GM18498 (cell line): ENCODE data around the gene GBX2.
"Not testable (repeated sequence)": the region's sequence is repeated elsewhere in the genome, so short reads cannot be mapped to it uniquely, and the experiment has no call there.

ENCODE experiments used
- ATAC-seq: cut with Tn5 transposase; IDR thresholded peaks from one replicate; pipeline ENCODE4 v1.9.1; 2021; ENCODE audit warnings: mild to moderate bottlenecking, moderate library complexity; ENCODE audit not compliant: unreplicated experiment

Gene GBX2

GRCh38 chr2:236156860-236157194 is 11.4 kb downstream of the GBX2 start:
- no peak for ATAC-seq

- ATAC-seq: no peak
Measured at GRCh38 chr2:236156095-236156859, 11.9 kb downstream of the GBX2 start.

- no peak for ATAC-seq
Measured at GRCh38 chr2:236155406-236155805, 12.8 kb downstream of the GBX2 start.

GRCh38 chr2:236146436-236146835 is 21.8 kb downstream of the GBX2 start:
- no peak for ATAC-seq

- ATAC-seq: no peak
Measured at GRCh38 chr2:236143811-236144210, 24.4 kb downstream of the GBX2 start.

- not testable (repeated sequence) for ATAC-seq
Measured at GRCh38 chr2:236141616-236142015, 26.6 kb downstream of the GBX2 start.

GRCh38 chr2:236137066-236137465 is 31.1 kb downstream of the GBX2 start:
- no peak for ATAC-seq

GRCh38 chr2:236136538-236136937 is 31.6 kb downstream of the GBX2 start:
- no peak for ATAC-seq

GRCh38 chr2:236133410-236134012 is 34.7 kb downstream of the GBX2 start:
- ATAC-seq: no peak

GRCh38 chr2:236131073-236131692 is 37.0 kb downstream of the GBX2 start:
- no peak for ATAC-seq

- no peak for ATAC-seq
Measured at GRCh38 chr2:236130349-236130998, 37.7 kb downstream of the GBX2 start.

- no peak for ATAC-seq
Measured at GRCh38 chr2:236129935-236130334, 38.3 kb downstream of the GBX2 start.

- no peak for ATAC-seq
Measured at GRCh38 chr2:236128321-236128720, 39.9 kb downstream of the GBX2 start.

- ATAC-seq: no peak
Measured at GRCh38 chr2:236127010-236127409, 41.2 kb downstream of the GBX2 start.

GRCh38 chr2:236125541-236125940 is 42.6 kb downstream of the GBX2 start:
- no peak for ATAC-seq

- ATAC-seq: no peak
Measured at GRCh38 chr2:236124182-236124893, 43.8 kb downstream of the GBX2 start.

- no peak for ATAC-seq
Measured at GRCh38 chr2:236123716-236124115, 44.5 kb downstream of the GBX2 start.

- no peak for ATAC-seq
Measured at GRCh38 chr2:236122236-236122635, 46.0 kb downstream of the GBX2 start.

GRCh38 chr2:236121546-236121945 is 46.6 kb downstream of the GBX2 start:
- ATAC-seq: no peak

GRCh38 chr2:236120829-236121228 is 47.4 kb downstream of the GBX2 start:
- no peak for ATAC-seq

GRCh38 chr2:236120141-236120601 is 48.0 kb downstream of the GBX2 start:
- no peak for ATAC-seq
